NOMO-1 (cell line): ENCODE results near the gene PPM1B.
"Not testable (repeated sequence)": the region's sequence is repeated elsewhere in the genome, so short reads cannot be mapped to it uniquely, and the experiment has no call there.

Source experiments
- DNase-seq, 2 experiments: peaks; one replicate each; lab custom pipeline; 2025; ENCODE audit not compliant: unreplicated experiment in 2 of 2; lab: John Stamatoyannopoulos, UW

The PPM1B gene

GRCh38 chr2:44155666-44156446 is 12.8 kb upstream of the PPM1B start:
- DNase-seq = no peak

- peak; percentile 41 to 44 for DNase-seq
Measured at GRCh38 chr2:44163777-44164176, 4.9 kb upstream of the PPM1B start.

- no peak for DNase-seq
Measured at GRCh38 chr2:44164617-44165016, 4.1 kb upstream of the PPM1B start.

- DNase-seq = no peak
Measured at GRCh38 chr2:44166096-44166495, 2.6 kb upstream of the PPM1B start.

GRCh38 chr2:44167311-44167907 is 1.3 kb upstream of the PPM1B start:
- peak in 1 of 2 experiments; percentile 11 for DNase-seq

- peak; percentile 100 for DNase-seq
Measured at GRCh38 chr2:44167908-44168680, 581 bp upstream of the PPM1B start.

GRCh38 chr2:44169155-44169898 is 652 bp downstream of the PPM1B start:
- DNase-seq = peak; percentile 68 to 86

- peak in 1 of 2 experiments; percentile 49 for DNase-seq
Measured at GRCh38 chr2:44170311-44170717, 1.6 kb downstream of the PPM1B start.

- no peak for DNase-seq
Measured at GRCh38 chr2:44171018-44171417, 2.3 kb downstream of the PPM1B start.

GRCh38 chr2:44171442-44171841 is 2.8 kb downstream of the PPM1B start:
- not testable (repeated sequence) for DNase-seq

GRCh38 chr2:44172576-44172975 is 3.9 kb downstream of the PPM1B start:
- no peak for DNase-seq

GRCh38 chr2:44178950-44179349 is 10.3 kb downstream of the PPM1B start:
- DNase-seq = no peak

GRCh38 chr2:44181648-44182047 is 13.0 kb downstream of the PPM1B start:
- peak; percentile 48 to 73 for DNase-seq

- DNase-seq = peak in 1 of 2 experiments; percentile 5
Measured at GRCh38 chr2:44184106-44184505, 15.4 kb downstream of the PPM1B start.

GRCh38 chr2:44186810-44187209 is 18.1 kb downstream of the PPM1B start:
- peak; percentile 89 to 92 for DNase-seq

GRCh38 chr2:44187251-44187650 is 18.6 kb downstream of the PPM1B start:
- DNase-seq = no peak

- DNase-seq = no peak
Measured at GRCh38 chr2:44188696-44189095, 20.0 kb downstream of the PPM1B start.

- DNase-seq = peak in 1 of 2 experiments; percentile 54
Measured at GRCh38 chr2:44189104-44189503, 20.4 kb downstream of the PPM1B start.

- no peak for DNase-seq
Measured at GRCh38 chr2:44190526-44190925, 21.9 kb downstream of the PPM1B start.

GRCh38 chr2:44191739-44192138 is 23.1 kb downstream of the PPM1B start:
- peak in 1 of 2 experiments; percentile 21 for DNase-seq

- DNase-seq = no peak
Measured at GRCh38 chr2:44192646-44193045, 24.0 kb downstream of the PPM1B start.
